B cell (primary cell): ENCODE data around the gene ACTRT3.

ENCODE experiments used
- EZH2 ChIP-seq: IDR thresholded peaks from 2 replicates; pipeline ENCODE4 v1.6.1; 2012; ENCODE audit warnings: borderline replicate concordance, low read depth, mild to moderate bottlenecking, moderate library complexity, low read length; ENCODE audit not compliant: insufficient read depth, poor library complexity, severe bottlenecking
- TF ChIP-seq, protein P1 (sequence below): fragments of 200-600 bp; IDR thresholded peaks from one replicate; pipeline ENCODE4 v1.8.0; 2022; ENCODE audit warnings: antibody characterized with exemption, mild to moderate bottlenecking

GRCh38 chr3:169790687-169791429, 21.5 kb upstream of the ACTRT3 start:
- no peak for TF ChIP-seq EZH2
- TF ChIP-seq, protein P1, sequence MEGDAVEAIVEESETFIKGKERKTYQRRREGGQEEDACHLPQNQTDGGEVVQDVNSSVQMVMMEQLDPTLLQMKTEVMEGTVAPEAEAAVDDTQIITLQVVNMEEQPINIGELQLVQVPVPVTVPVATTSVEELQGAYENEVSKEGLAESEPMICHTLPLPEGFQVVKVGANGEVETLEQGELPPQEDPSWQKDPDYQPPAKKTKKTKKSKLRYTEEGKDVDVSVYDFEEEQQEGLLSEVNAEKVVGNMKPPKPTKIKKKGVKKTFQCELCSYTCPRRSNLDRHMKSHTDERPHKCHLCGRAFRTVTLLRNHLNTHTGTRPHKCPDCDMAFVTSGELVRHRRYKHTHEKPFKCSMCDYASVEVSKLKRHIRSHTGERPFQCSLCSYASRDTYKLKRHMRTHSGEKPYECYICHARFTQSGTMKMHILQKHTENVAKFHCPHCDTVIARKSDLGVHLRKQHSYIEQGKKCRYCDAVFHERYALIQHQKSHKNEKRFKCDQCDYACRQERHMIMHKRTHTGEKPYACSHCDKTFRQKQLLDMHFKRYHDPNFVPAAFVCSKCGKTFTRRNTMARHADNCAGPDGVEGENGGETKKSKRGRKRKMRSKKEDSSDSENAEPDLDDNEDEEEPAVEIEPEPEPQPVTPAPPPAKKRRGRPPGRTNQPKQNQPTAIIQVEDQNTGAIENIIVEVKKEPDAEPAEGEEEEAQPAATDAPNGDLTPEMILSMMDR: no peak
